ENCODE results near the gene TBC1D19. TPM values are rescaled to one million over a fixed set of nuclear protein-coding genes. Genes with fewer than 3 reads are reported as not detected.

The TBC1D19 gene
- total RNA-seq, 1 experiment from 2014 or later: 19.1 TPM

DNA sequence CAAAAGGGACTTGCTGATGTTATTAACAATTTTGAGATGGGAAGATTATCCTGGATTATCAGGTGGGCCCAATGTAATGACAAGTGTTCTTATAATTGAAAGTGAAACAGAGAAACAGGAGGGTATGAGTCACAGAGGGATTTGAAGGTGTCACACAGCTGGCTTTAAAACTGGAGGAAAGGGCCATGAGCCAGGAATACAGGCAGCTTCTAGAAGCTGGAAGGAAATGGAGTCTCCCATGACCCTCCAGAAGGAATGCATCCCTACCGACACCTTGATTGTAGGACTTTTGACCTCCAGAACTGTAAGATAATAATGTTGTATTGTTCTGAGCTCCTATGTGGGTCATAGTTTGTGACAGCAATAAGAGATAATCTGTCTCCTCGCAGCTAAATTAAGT lies 178.8 kb downstream of the TBC1D19 start:
- Histone ChIP-seq H3K36me3 (ENCODE audit: control insufficient read depth, insufficient read depth, low read length) (no peaks in the 10 kb centered on the region), H3K9me3 (no peaks in the 10 kb centered on the region), H3K4me1 (0 out of 2 replicates have a peak, but pooled peaks cover 4% of the 10 kb centered on the region), H3K27me3 (replicated peaks; ENCODE audit: control insufficient read depth, insufficient read depth, low read length) (no peaks in the 10 kb centered on the region), H3K4me3 (ENCODE audit: low read depth, low read length) (no peak overlapping the region)
- H3K4me3 Mint-ChIP-seq (ENCODE audit: unreplicated experiment): no peak overlapping the region
- intact Hi-C loops (cut with micrococcal nuclease; ENCODE audit: unreplicated experiment): no loop called here
- H3K27ac Mint-ChIP-seq (ENCODE audit: unreplicated experiment): no peak overlapping the region
- H3K4me1 Mint-ChIP-seq (ENCODE audit: low read depth, unreplicated experiment): no peaks in the 10 kb centered on the region
- no peak for DNase-seq
- H3K9me3 Mint-ChIP-seq (ENCODE audit: unreplicated experiment): no peaks in the 10 kb centered on the region
- TF ChIP-seq, protein P1, sequence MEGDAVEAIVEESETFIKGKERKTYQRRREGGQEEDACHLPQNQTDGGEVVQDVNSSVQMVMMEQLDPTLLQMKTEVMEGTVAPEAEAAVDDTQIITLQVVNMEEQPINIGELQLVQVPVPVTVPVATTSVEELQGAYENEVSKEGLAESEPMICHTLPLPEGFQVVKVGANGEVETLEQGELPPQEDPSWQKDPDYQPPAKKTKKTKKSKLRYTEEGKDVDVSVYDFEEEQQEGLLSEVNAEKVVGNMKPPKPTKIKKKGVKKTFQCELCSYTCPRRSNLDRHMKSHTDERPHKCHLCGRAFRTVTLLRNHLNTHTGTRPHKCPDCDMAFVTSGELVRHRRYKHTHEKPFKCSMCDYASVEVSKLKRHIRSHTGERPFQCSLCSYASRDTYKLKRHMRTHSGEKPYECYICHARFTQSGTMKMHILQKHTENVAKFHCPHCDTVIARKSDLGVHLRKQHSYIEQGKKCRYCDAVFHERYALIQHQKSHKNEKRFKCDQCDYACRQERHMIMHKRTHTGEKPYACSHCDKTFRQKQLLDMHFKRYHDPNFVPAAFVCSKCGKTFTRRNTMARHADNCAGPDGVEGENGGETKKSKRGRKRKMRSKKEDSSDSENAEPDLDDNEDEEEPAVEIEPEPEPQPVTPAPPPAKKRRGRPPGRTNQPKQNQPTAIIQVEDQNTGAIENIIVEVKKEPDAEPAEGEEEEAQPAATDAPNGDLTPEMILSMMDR (IDR thresholded peaks at IDR 0.05; ENCODE audit: insufficient read depth in 1 of 2, low read depth in 1 of 2, low read length in 1 of 2, severe bottlenecking in 1 of 2, unreplicated experiment in 1 of 2): no peak
- ChIA-PET POLR2A (no interaction called here), CTCF (no interaction called here)
- no peaks in the 10 kb centered on the region for H3K36me3 Mint-ChIP-seq (ENCODE audit: insufficient read depth, unreplicated experiment)
- H3K27me3 Mint-ChIP-seq (ENCODE audit: insufficient read depth, unreplicated experiment): no peaks in the 10 kb centered on the region
- BruUV-seq (replicated peaks): no TSS peak

DNA sequence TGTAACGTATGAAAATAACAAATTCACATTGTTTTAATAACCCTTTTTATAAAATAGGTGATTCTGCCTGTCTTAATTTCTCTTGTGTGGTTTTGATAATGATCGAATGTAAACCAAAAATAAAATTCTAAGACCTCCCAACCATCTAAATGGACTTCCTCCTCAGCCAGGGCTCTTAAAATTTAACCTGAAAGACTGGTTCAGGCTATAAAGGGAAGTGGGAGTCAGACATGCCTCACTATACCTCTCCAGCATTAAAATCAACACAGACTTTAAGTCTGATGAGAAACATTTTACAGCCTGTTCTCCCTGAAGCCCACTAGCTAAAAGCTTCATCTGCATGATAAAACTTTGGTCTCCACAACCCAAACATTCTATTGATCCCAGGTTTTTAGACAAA lies 179.2 kb downstream of the TBC1D19 start:
- H3K9me3 ChIP-seq: no peaks in the 10 kb centered on the region
- no peak overlapping the region for H3K27ac Mint-ChIP-seq (ENCODE audit: unreplicated experiment)
- no peak for DNase-seq
- H3K27me3 ChIP-seq (replicated peaks; ENCODE audit: control insufficient read depth, insufficient read depth, low read length): no peaks in the 10 kb centered on the region
- ChIA-PET CTCF (no interaction called here), POLR2A (no interaction called here)
- no TSS peak for BruUV-seq (replicated peaks)
- no peaks in the 10 kb centered on the region for H3K4me1 Mint-ChIP-seq (ENCODE audit: low read depth, unreplicated experiment)
- no peaks in the 10 kb centered on the region for H3K27me3 Mint-ChIP-seq (ENCODE audit: insufficient read depth, unreplicated experiment)
- H3K36me3 ChIP-seq (ENCODE audit: control insufficient read depth, insufficient read depth, low read length): no peaks in the 10 kb centered on the region
- TF ChIP-seq, protein P1 (IDR thresholded peaks at IDR 0.05; ENCODE audit: insufficient read depth in 1 of 2, low read depth in 1 of 2, low read length in 1 of 2, severe bottlenecking in 1 of 2, unreplicated experiment in 1 of 2): no peak
- 0 out of 2 replicates have a peak, but pooled peaks cover 4% of the 10 kb centered on the region for H3K4me1 ChIP-seq
- H3K36me3 Mint-ChIP-seq (ENCODE audit: insufficient read depth, unreplicated experiment): no peaks in the 10 kb centered on the region
- H3K4me3 ChIP-seq (ENCODE audit: low read depth, low read length): no peak overlapping the region
- no peaks in the 10 kb centered on the region for H3K9me3 Mint-ChIP-seq (ENCODE audit: unreplicated experiment)
- H3K4me3 Mint-ChIP-seq (ENCODE audit: unreplicated experiment): no peak overlapping the region
- intact Hi-C loops (cut with micrococcal nuclease; ENCODE audit: unreplicated experiment): no loop called here

DNA sequence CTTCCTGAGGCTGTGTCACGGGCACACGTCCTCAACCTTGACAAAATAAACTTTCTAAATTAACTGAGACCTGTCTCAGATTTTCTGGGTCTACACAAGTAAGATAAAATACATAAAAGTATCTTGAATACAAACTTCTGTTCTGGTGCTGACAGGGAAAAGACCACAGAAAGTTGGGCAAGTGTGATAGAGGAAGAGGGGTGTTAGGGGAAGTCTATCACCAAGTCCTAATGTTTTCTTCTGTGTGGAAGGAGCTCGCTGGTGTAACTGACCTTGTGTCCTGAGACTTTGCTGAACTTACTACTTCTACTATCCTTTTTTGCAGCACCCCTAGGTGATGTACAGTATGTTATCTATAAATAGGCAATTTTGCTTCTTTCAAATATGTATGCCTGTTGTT lies 179.8 kb downstream of the TBC1D19 start:
- no peaks in the 10 kb centered on the region for H3K27me3 Mint-ChIP-seq (ENCODE audit: insufficient read depth, unreplicated experiment)
- no peak overlapping the region for H3K4me3 ChIP-seq (ENCODE audit: low read depth, low read length)
- intact Hi-C loops (cut with micrococcal nuclease; ENCODE audit: unreplicated experiment): no loop called here
- POLR2A ChIA-PET: no interaction called here
- H3K4me1 ChIP-seq: 0 out of 2 replicates have a peak, but pooled peaks cover 4% of the 10 kb centered on the region
- no peaks in the 10 kb centered on the region for H3K9me3 ChIP-seq
- H3K4me3 Mint-ChIP-seq (ENCODE audit: unreplicated experiment): no peak overlapping the region
- H3K9me3 Mint-ChIP-seq (ENCODE audit: unreplicated experiment): no peaks in the 10 kb centered on the region
- H3K36me3 Mint-ChIP-seq (ENCODE audit: insufficient read depth, unreplicated experiment): no peaks in the 10 kb centered on the region
- BruUV-seq (replicated peaks): no TSS peak
- no peaks in the 10 kb centered on the region for H3K27me3 ChIP-seq (replicated peaks; ENCODE audit: control insufficient read depth, insufficient read depth, low read length)
- H3K4me1 Mint-ChIP-seq (ENCODE audit: low read depth, unreplicated experiment): no peaks in the 10 kb centered on the region
- DNase-seq: no peak
- H3K27ac Mint-ChIP-seq (ENCODE audit: unreplicated experiment): no peak overlapping the region
- H3K36me3 ChIP-seq (ENCODE audit: control insufficient read depth, insufficient read depth, low read length): no peaks in the 10 kb centered on the region
- TF ChIP-seq, protein P1 (IDR thresholded peaks at IDR 0.05; ENCODE audit: insufficient read depth in 1 of 2, low read depth in 1 of 2, low read length in 1 of 2, severe bottlenecking in 1 of 2, unreplicated experiment in 1 of 2): no peak
- CTCF ChIA-PET: no interaction called here

Measured in Caco-2 (cell line).